GM23248 (cell line): ENCODE results near the gene SERPINA6. TPM values are rescaled to one million over a fixed set of nuclear protein-coding genes. Genes with fewer than 3 reads are reported as not detected.

ENCODE experiments used
- DNase-seq: peaks from one replicate; pipeline ENCODE4 v3.0.0-alpha.2; 2015
- H2AFZ ChIP-seq: fragments of 200-600 bp; sonication (generic); 2 replicates; pipeline ENCODE4 v1.6.1; 2016; ENCODE audit warnings: antibody characterized with exemption
- H3F3A ChIP-seq: fragments of 200-600 bp; sonication (generic); 2 replicates; pipeline ENCODE4 v1.6.1; 2016; ENCODE audit warnings: mild to moderate bottlenecking, antibody characterized with exemption, mixed run types; ENCODE audit not compliant: insufficient read depth
- H3K27ac ChIP-seq: fragments of 200-600 bp; sonication (generic); 2 replicates; pipeline ENCODE4 v1.5.1; 2016; ENCODE audit warnings: mild to moderate bottlenecking
- H3K27me3 ChIP-seq: fragments of 200-600 bp; sonication (generic); replicated peaks from 2 replicates; pipeline ENCODE4 v1.6.1; 2016; ENCODE audit warnings: mild to moderate bottlenecking; ENCODE audit not compliant: insufficient read depth
- H3K36me3 ChIP-seq: fragments of 200-600 bp; sonication (generic); 2 replicates; pipeline ENCODE4 v1.6.1; 2016; ENCODE audit warnings: low read depth, mild to moderate bottlenecking
- H3K4me1 ChIP-seq: fragments of 200-600 bp; sonication (generic); 2 replicates; pipeline ENCODE4 v1.6.1; 2016; ENCODE audit warnings: mild to moderate bottlenecking; ENCODE audit not compliant: insufficient read depth
- H3K4me2 ChIP-seq: fragments of 200-600 bp; sonication (generic); one replicate; pipeline ENCODE4 v1.6.1; 2016; ENCODE audit warnings: mild to moderate bottlenecking; ENCODE audit not compliant: unreplicated experiment
- H3K4me3 ChIP-seq: fragments of 200-600 bp; sonication (generic); 2 replicates; pipeline ENCODE4 v1.5.1; 2016; ENCODE audit warnings: mild to moderate bottlenecking
- H3K79me2 ChIP-seq: fragments of 200-600 bp; sonication (generic); 2 replicates; pipeline ENCODE4 v1.6.1; 2016; ENCODE audit warnings: mild to moderate bottlenecking; ENCODE audit not compliant: insufficient read depth
- H3K9ac ChIP-seq: fragments of 200-600 bp; sonication (generic); 2 replicates; pipeline ENCODE4 v1.6.1; 2016; ENCODE audit warnings: mild to moderate bottlenecking
- H3K9me2 ChIP-seq: fragments of 200-600 bp; sonication (generic); 2 replicates; pipeline ENCODE4 v1.6.1; 2016; ENCODE audit warnings: mixed run types, mild to moderate bottlenecking, moderate library complexity; ENCODE audit not compliant: insufficient read depth
- H3K9me3 ChIP-seq: fragments of 200-600 bp; sonication (generic); one replicate; pipeline ENCODE4 v1.6.1; 2017; ENCODE audit warnings: low read depth
- H4K20me1 ChIP-seq: fragments of 200-600 bp; sonication (generic); 2 replicates; pipeline ENCODE4 v1.6.0; 2016; ENCODE audit not compliant: insufficient read depth
- EZH2 ChIP-seq: fragments of 200-600 bp; sonication (generic); IDR thresholded peaks from 2 replicates; pipeline ENCODE4 v1.6.1; 2018; ENCODE audit warnings: antibody characterized with exemption, mild to moderate bottlenecking; ENCODE audit not compliant: insufficient read depth, poor library complexity, severe bottlenecking
- EZH2phosphoT487 ChIP-seq: fragments of 200-600 bp; sonication (generic); IDR thresholded peaks from 2 replicates; pipeline ENCODE4 v1.6.1; 2018; ENCODE audit warnings: antibody characterized with exemption, moderate library complexity, mild to moderate bottlenecking, low read depth; ENCODE audit not compliant: insufficient read depth
- WGBS, 2 experiments: methylation state at CpG; one replicate each; pipeline ENCODE4 v1.1.6; 2015 to 2017; ENCODE audit warnings: low lambda C conversion rate in 2 of 2, low coverage in 1 of 2; ENCODE audit errors: missing lambda C conversion rate in 2 of 2; 5-methylcytosine and 5-hydroxymethylcytosine counted together
- in situ Hi-C: fragments of 300-500 bp; cut with MboI; formaldehyde crosslinking; loops from 2 replicates; pipeline ENCODE4 v1.15.0; 2020
- polyA plus RNA-seq: library from polyadenylated mRNA; unstranded; fragments of >200 nt; fragmentation: Nextera tagmentation; extraction: Ambion mirVana; gene quantifications from 2 replicates; pipeline ENCODE4 v1.2.1, GENCODE V29; 2016
- total RNA-seq: library from RNA; depleted of rRNA; stranded (reverse); fragments of >200 nt; shearing (Covaris generic); gene quantifications from 2 replicates; pipeline ENCODE4 v1.2.3, GENCODE V29; 2014

SERPINA6 gene
- total and polyA plus RNA-seq, 2 experiments from 2014 or later = not detected

- in situ Hi-C loops = no loop called here
- 38% methylated on average over 5 of the region's 5 CpGs for WGBS, 2 experiments
- Histone ChIP-seq H4K20me1 (no peaks in the 10 kb centered on the region), H3K4me3 (peak overlapping the region; percentile 48; the same call in 1 of the 2 replicates), H2AFZ (peak overlapping the region; percentile 32; the same call in 1 of the 2 replicates), H3K9ac (peak overlapping the region; percentile 54), H3K27ac (peak overlapping the region; percentile 82), H3K27me3 (no peaks in the 10 kb centered on the region), H3K36me3 (no peaks in the 10 kb centered on the region), H3K9me2 (no peaks in the 10 kb centered on the region), H3K4me1 (peaks cover 31% of the 10 kb centered on the region), H3F3A (peaks cover 23% of the 10 kb centered on the region), H3K4me2 (peak overlapping the region; percentile 73), H3K9me3 (no peaks in the 10 kb centered on the region), H3K79me2 (no peaks in the 10 kb centered on the region)
- DNase-seq = peak; percentile 61
- no peak for TF ChIP-seq EZH2phosphoT487
- no peak for TF ChIP-seq EZH2
Measured at GRCh38 chr14:94341656-94342333, 18.7 kb upstream of the SERPINA6 start.

DNA sequence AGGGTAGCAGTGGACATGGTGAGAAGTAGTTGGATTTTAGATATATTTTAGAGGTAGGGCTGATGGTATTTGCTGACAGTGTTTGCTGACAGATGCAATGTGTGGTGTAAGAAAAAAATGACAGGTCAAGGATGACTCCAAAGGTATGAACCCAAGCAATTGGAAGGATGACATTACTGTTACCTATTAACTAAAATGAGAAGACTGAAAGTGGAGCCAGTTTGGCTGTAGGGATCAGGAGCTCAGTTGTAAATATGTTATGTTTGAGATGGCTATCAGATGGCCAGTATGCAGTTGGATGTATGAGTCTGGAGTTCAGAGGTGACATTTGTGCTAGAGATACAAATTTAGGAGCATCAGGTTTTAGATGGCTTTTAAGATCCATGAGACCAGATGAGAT lies 17.4 kb upstream of the SERPINA6 start:
- Histone ChIP-seq H3F3A (peaks cover 22% of the 10 kb centered on the region), H3K9me3 (no peaks in the 10 kb centered on the region), H3K27me3 (no peaks in the 10 kb centered on the region), H3K4me3 (no peak overlapping the region), H2AFZ (no peak overlapping the region), H3K9ac (no peak overlapping the region), H3K36me3 (no peaks in the 10 kb centered on the region), H3K79me2 (no peaks in the 10 kb centered on the region), H3K27ac (no peak overlapping the region), H4K20me1 (no peaks in the 10 kb centered on the region), H3K4me1 (peaks cover 24% of the 10 kb centered on the region), H3K9me2 (no peaks in the 10 kb centered on the region), H3K4me2 (no peak overlapping the region)
- no peak for DNase-seq
- TF ChIP-seq EZH2 (no peak), EZH2phosphoT487 (no peak)
- in situ Hi-C loops = no loop called here

GRCh38 chr14:94338023-94338422 lies 14.9 kb upstream of the SERPINA6 start:
- peaks cover 15% of the 10 kb centered on the region for H3K4me1 ChIP-seq
- H3F3A ChIP-seq = peaks cover 17% of the 10 kb centered on the region
- in situ Hi-C loops = no loop called here
- no peak overlapping the region for H3K27ac ChIP-seq
- no peak overlapping the region for H2AFZ ChIP-seq
- DNase-seq = no peak
- H3K9me3 ChIP-seq = no peaks in the 10 kb centered on the region
- H3K9me2 ChIP-seq = no peaks in the 10 kb centered on the region
- no peaks in the 10 kb centered on the region for H3K27me3 ChIP-seq
- no peaks in the 10 kb centered on the region for H4K20me1 ChIP-seq
- no peaks in the 10 kb centered on the region for H3K79me2 ChIP-seq
- TF ChIP-seq EZH2 (no peak), EZH2phosphoT487 (no peak)
- no peak overlapping the region for H3K4me3 ChIP-seq
- no peaks in the 10 kb centered on the region for H3K36me3 ChIP-seq
- H3K4me2 ChIP-seq = no peak overlapping the region
- H3K9ac ChIP-seq = no peak overlapping the region
- 92 to 94% methylated on average over 2 of the region's 2 CpGs for WGBS, 2 experiments

GRCh38 chr14:94337274-94337673 lies 14.1 kb upstream of the SERPINA6 start:
- H3K9me2 ChIP-seq = no peaks in the 10 kb centered on the region
- H3K9me3 ChIP-seq = no peaks in the 10 kb centered on the region
- H3K27me3 ChIP-seq = no peaks in the 10 kb centered on the region
- H3K4me3 ChIP-seq = no peak overlapping the region
- H2AFZ ChIP-seq = no peak overlapping the region
- no peak overlapping the region for H3K4me2 ChIP-seq
- no peaks in the 10 kb centered on the region for H3K36me3 ChIP-seq
- no peak overlapping the region for H3K27ac ChIP-seq
- peak; percentile 72 for DNase-seq
- no peaks in the 10 kb centered on the region for H3K79me2 ChIP-seq
- H3K4me1 ChIP-seq = peaks cover 10% of the 10 kb centered on the region
- no peaks in the 10 kb centered on the region for H4K20me1 ChIP-seq
- in situ Hi-C loops = no loop called here
- H3F3A ChIP-seq = peaks cover 11% of the 10 kb centered on the region
- no peak overlapping the region for H3K9ac ChIP-seq
- WGBS, 2 experiments = 49 to 55% methylated on average over 6 of the region's 6 CpGs
- no peak for TF ChIP-seq EZH2
- TF ChIP-seq EZH2phosphoT487 = no peak
